ENCODE results near the gene S100A12.
A peak's percentile ranks its signal among the peaks of the same experiment; 100 is the strongest.

The S100A12 gene

GRCh38 chr1:153360190-153360589, 15.2 kb downstream of the S100A12 start:
- H3K4me3 ChIP-seq (replicated peaks; ENCODE audit: insufficient read depth, low read length): no peak overlapping the region
- H3K27me3 ChIP-seq (ENCODE audit: insufficient read depth, poor library complexity, severe bottlenecking): no peaks in the 10 kb centered on the region
- H3K27ac ChIP-seq (replicated peaks): peak overlapping the region; percentile 91
- no peak for DNase-seq (ENCODE audit: low read depth in 1 of 2, low spot score in 1 of 2)
- TF ChIP-seq SPI1 (IDR thresholded peaks at IDR 0.05; ENCODE audit: borderline replicate concordance, low read depth) (no peak), CTCF (IDR thresholded peaks at IDR 0.05; ENCODE audit: insufficient read depth, low read length) (no peak), GABPA (IDR thresholded peaks at IDR 0.05; ENCODE audit: low read depth) (no peak), POLR2AphosphoS5 (IDR thresholded peaks at IDR 0.05; ENCODE audit: low read depth) (no peak)
- TF ChIP-seq, protein P1, sequence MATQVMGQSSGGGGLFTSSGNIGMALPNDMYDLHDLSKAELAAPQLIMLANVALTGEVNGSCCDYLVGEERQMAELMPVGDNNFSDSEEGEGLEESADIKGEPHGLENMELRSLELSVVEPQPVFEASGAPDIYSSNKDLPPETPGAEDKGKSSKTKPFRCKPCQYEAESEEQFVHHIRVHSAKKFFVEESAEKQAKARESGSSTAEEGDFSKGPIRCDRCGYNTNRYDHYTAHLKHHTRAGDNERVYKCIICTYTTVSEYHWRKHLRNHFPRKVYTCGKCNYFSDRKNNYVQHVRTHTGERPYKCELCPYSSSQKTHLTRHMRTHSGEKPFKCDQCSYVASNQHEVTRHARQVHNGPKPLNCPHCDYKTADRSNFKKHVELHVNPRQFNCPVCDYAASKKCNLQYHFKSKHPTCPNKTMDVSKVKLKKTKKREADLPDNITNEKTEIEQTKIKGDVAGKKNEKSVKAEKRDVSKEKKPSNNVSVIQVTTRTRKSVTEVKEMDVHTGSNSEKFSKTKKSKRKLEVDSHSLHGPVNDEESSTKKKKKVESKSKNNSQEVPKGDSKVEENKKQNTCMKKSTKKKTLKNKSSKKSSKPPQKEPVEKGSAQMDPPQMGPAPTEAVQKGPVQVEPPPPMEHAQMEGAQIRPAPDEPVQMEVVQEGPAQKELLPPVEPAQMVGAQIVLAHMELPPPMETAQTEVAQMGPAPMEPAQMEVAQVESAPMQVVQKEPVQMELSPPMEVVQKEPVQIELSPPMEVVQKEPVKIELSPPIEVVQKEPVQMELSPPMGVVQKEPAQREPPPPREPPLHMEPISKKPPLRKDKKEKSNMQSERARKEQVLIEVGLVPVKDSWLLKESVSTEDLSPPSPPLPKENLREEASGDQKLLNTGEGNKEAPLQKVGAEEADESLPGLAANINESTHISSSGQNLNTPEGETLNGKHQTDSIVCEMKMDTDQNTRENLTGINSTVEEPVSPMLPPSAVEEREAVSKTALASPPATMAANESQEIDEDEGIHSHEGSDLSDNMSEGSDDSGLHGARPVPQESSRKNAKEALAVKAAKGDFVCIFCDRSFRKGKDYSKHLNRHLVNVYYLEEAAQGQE (IDR thresholded peaks at IDR 0.05; ENCODE audit: insufficient replicate concordance, low read depth): no peak

GRCh38 chr1:153359241-153359640, 16.2 kb downstream of the S100A12 start:
- peak overlapping the region; percentile 91 for H3K27ac ChIP-seq (replicated peaks)
- TF ChIP-seq POLR2AphosphoS5 (IDR thresholded peaks at IDR 0.05; ENCODE audit: low read depth): no peak; the same call in 1 of the 2 replicates
- no peak for TF ChIP-seq GABPA (IDR thresholded peaks at IDR 0.05; ENCODE audit: low read depth)
- TF ChIP-seq, protein P1 (IDR thresholded peaks at IDR 0.05; ENCODE audit: insufficient replicate concordance, low read depth): no peak
- TF ChIP-seq SPI1 (IDR thresholded peaks at IDR 0.05; ENCODE audit: borderline replicate concordance, low read depth): no peak
- TF ChIP-seq CTCF (IDR thresholded peaks at IDR 0.05; ENCODE audit: insufficient read depth, low read length): no peak
- no peaks in the 10 kb centered on the region for H3K27me3 ChIP-seq (ENCODE audit: insufficient read depth, poor library complexity, severe bottlenecking)
- peak overlapping the region; percentile 31 for H3K4me3 ChIP-seq (replicated peaks; ENCODE audit: insufficient read depth, low read length)
- no peak for DNase-seq (ENCODE audit: low read depth in 1 of 2, low spot score in 1 of 2)

DNA sequence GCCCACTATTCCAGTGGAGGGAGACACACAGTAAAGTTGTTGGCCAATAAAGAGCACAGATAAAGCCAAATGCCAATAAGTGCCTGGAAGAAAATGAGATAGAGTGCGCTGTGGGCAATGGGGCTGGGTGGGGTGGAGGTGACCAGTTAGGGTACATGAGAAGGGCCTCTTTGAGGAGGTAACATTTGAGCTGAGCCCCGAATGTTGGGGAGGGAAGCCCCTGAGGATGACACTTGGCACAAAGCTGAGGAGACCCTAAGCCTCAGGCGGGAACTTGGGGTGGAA, 16.8 kb downstream of the S100A12 start:
- no peaks in the 10 kb centered on the region for H3K27me3 ChIP-seq (ENCODE audit: insufficient read depth, poor library complexity, severe bottlenecking)
- peak overlapping the region; percentile 91 for H3K27ac ChIP-seq (replicated peaks)
- H3K4me3 ChIP-seq (replicated peaks; ENCODE audit: insufficient read depth, low read length): peak overlapping the region; percentile 31
- no peak for DNase-seq (ENCODE audit: low read depth in 1 of 2, low spot score in 1 of 2)
- TF ChIP-seq POLR2AphosphoS5 (IDR thresholded peaks at IDR 0.05; ENCODE audit: low read depth) (no peak), CTCF (IDR thresholded peaks at IDR 0.05; ENCODE audit: insufficient read depth, low read length) (no peak), SPI1 (IDR thresholded peaks at IDR 0.05; ENCODE audit: borderline replicate concordance, low read depth) (no peak), GABPA (IDR thresholded peaks at IDR 0.05; ENCODE audit: low read depth) (no peak)
- TF ChIP-seq, protein P1 (IDR thresholded peaks at IDR 0.05; ENCODE audit: insufficient replicate concordance, low read depth): no peak

Measured in HL-60 (cell line).